Pons (tissue), 1 donor: Measurements from ENCODE around the gene AUP1.

Experiments used
- DNase-seq: peaks from one replicate; pipeline ENCODE4 v3.0.0-alpha.2; 2016; ENCODE audit warnings: low spot score

The AUP1 gene

GRCh38 chr2:74535440-74535965 is 6.0 kb upstream of the AUP1 start:
- no peak for DNase-seq

GRCh38 chr2:74534411-74534810 is 4.9 kb upstream of the AUP1 start:
- no peak for DNase-seq

- DNase-seq, result no peak
These were observed 4.0 kb upstream of the AUP1 start for GRCh38 chr2:74533464-74533863.

- DNase-seq, result peak; percentile 51
These were observed 2.7 kb upstream of the AUP1 start for GRCh38 chr2:74532222-74532621.

- no peak for DNase-seq
These were observed 2.2 kb upstream of the AUP1 start for GRCh38 chr2:74531666-74532065.

- DNase-seq, result peak; percentile 30
These were observed 1.0 kb upstream of the AUP1 start for GRCh38 chr2:74530239-74531187.

- no peak for DNase-seq
These were observed 728 bp downstream of the AUP1 start for GRCh38 chr2:74528600-74529356.

- no peak for DNase-seq
These were observed 1.8 kb downstream of the AUP1 start for GRCh38 chr2:74527741-74528140.

- DNase-seq, result no peak
These were observed 2.8 kb downstream of the AUP1 start for GRCh38 chr2:74526649-74527230.

GRCh38 chr2:74525717-74526648 is 3.5 kb downstream of the AUP1 start, which contains the start of gene DQX1:
DQX1 (minus strand) TSS chr2:74526231; CDS start chr2:74525729, 502 bp downstream.
- peak; percentile 39 for DNase-seq

- DNase-seq, result no peak
These were observed 4.4 kb downstream of the AUP1 start for GRCh38 chr2:74524955-74525716.

GRCh38 chr2:74524005-74524404 is 5.5 kb downstream of the AUP1 start:
- DNase-seq, result no peak

GRCh38 chr2:74522516-74522915 is 7.0 kb downstream of the AUP1 start:
- no peak for DNase-seq

- no peak for DNase-seq
These were observed 12.9 kb downstream of the AUP1 start for GRCh38 chr2:74516650-74517049.

GRCh38 chr2:74515981-74516633 is 13.4 kb downstream of the AUP1 start:
- DNase-seq, result no peak

GRCh38 chr2:74515271-74515980 is 14.1 kb downstream of the AUP1 start:
- no peak for DNase-seq

- DNase-seq, result no peak
These were observed 14.9 kb downstream of the AUP1 start, which contains the start of gene TLX2 for GRCh38 chr2:74514368-74515270. TLX2 (plus strand) TSS chr2:74514450; CDS start chr2:74514807, 357 bp downstream.
